CD4-positive, alpha-beta T cell treated with Interleukin-17A for 1 hour (primary cell): ENCODE results near the gene PADI2.

ENCODE experiments used
- DNase-seq: peaks from one replicate; pipeline ENCODE4 v3.0.0-alpha.2; 2020

The PADI2 gene

DNA sequence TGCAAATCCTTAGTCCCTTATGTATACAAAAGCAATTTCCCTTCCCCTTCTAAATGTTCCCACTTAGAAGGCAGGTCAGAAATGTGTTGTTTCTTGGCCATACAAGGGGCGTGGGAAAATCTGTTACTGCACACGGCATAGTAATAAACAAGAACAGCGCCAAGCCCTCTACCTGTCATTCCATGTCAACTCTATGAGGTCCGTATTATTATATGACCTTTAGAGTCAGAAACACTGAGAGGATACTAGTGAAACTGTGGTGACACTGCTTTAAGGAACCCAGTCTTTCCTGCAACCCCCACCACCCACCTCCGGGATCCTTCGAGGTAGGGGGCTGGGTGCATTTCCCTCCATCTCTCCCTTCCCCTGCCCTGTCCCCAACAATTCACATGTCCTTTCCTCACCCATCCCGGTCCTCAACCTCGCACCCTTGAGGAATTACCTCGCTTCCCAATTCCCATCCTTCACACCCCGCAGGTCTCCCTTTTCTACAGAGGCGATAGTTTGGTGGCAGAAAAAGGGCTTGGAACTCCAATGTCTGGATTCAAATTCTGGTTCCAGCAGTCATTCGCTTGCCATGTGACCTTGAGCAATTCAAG lies 66.1 kb downstream of the PADI2 start:
- DNase-seq, result no peak

DNA sequence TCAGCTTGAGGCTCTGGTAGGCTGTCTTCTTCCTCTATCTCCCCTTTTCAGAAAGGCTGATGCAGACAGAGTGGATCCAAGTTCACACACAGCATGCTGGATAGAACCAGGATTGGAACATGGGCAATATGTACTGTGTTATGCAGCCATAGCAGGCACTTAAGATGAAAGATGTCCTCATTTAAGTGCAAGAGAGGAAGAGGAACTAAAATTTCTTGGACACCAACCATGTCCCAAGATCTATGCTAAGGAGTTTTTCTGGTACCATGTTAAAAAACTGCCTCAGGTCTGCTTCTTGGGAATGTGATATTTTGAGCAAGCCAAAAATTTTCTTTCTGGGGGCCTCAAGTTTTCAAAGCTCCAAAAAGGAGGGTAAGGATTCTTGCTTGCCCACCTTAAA lies 66.6 kb downstream of the PADI2 start:
- no peak for DNase-seq

DNA sequence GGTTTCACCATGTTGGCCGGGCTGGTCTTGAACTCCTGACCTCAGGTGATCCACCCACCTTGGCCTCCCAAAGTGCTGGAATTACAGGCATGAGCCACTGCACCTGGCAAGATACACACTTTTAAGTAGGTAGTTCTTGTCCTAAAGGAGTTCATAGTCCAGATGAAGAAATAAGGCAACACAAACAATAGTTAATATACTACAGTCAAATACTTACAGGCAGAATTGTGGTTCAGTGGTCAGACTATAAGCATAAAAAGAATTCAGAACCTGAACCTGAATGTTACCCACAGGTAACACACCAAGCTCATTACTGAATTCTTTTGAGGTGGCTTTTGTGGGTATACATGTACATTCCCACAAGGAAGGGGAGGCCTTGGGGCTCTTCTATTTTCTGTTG lies 67.2 kb downstream of the PADI2 start:
- no peak for DNase-seq

DNA sequence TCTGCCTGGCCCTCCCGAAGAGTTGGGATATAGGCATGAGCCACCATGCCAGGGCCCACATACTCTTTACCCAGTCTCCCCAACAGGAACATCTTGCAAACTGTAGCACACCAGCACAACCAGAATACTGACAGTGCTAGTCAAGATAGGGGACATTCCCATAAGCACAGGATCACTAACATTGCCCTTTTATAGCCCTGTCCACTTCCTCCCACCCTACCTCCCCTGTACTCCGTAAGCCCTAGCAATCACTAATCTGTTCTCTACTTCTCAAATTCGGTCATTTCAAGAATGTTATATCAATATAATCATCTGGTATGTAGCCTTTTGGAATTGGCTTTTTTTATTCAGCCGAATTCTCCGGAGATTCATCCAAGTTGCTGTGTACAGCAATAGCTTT lies 71.3 kb downstream of the PADI2 start:
- no peak for DNase-seq

DNA sequence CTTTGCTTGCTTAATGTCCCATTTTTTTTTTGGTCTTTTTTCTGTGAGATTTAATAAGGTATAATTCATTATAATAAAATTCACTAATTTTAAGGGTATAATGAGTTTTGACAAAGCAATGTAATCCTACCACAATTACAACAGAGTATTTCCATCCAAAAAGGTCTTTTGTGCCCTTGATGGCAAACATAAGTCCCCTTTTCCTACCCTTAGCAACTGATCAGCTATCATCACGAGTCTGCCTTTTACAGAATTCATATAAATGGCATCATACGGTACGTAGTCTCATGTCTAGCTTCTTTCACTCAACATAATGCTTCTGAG lies 73.0 kb downstream of the PADI2 start:
- no peak for DNase-seq

DNA sequence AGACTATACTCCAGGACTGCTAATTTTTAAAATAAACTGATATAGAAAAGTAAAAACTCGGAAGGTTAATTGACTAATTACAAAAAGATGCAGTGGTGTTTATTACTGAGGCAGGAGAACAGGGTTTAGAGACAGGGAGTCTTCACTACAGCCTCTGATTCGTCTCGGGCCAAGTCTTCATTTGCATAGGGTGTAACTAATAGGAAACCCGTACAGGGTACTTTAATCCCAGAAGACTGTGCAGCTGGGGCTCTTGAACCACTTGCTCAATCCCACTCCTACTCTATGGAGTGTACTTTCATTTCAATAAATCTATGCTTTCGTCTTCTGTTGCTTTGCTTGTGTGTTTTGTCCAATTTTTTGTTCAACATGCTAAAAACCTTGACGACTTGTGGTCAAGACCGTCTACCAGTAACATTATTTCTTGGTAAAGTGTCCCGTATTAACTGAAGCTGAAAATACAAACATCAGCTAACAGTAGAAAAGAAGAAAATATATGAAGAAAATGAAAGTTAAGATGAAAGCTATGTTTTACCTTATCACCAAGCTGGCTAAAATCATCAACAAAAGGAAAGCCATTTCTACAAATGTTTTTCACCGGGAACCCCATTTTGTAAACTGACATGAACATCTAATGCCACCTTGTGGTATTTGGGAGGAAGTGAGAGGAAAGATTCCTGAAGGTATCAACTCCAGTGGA lies 73.5 kb downstream of the PADI2 start:
- peak; percentile 49 for DNase-seq

DNA sequence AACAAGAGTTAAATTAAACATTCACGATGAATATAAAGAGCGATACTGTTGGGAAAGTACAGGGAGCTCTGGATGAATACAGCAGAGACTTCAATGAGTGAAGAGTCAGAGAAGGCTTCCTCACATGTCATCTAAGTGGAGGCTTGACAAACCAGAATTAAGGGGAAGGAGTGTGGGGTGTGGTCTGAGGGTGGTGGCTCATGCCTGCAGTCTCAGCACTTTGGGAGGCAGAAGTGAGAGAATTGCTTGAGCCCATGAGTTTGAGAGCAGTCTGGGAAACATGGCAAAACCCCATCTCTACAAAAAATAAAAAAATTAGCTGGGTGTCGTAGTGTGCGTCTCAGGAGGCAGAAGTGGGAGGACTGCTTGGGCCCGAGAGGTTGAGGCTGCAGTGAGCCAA lies 74.1 kb downstream of the PADI2 start:
- no peak for DNase-seq

DNA sequence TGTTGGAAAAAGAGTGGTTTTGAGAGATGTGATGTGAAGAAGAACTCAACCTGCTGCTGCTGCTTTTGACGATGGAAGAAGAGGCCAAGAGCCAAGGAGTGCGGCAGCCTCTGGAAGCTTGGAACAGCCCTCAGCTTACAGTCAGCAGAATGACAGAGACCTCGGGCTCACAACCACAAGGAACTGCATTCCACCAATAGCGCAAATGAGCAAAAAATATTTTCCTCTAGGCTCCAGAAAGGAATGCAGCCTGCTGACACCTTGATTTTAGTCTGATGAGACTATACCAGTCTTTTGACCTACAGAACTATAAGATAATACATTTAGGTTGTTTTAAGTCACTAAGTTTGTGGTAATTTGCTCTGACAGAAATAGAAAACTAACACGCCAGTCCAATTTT lies 75.6 kb downstream of the PADI2 start:
- no peak for DNase-seq

DNA sequence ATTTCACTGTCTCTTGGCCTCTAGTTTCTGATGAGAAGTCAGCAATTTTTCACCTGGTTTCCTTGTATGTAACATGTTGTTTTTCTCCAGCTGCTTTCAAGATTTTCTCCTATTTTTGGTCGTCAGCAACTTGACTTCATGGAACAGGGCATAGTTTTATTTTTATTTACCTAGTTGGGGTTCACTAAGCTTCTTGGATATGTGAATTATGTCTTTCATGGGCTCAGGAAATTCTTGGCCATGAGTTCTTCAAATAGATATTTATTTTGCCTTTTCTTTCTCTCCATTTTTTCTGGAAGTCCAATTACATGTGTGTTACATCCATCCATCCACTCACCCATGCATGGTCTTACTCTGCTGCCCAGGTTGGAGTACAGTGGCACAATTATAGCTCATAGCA lies 79.1 kb downstream of the PADI2 start:
- no peak for DNase-seq

DNA sequence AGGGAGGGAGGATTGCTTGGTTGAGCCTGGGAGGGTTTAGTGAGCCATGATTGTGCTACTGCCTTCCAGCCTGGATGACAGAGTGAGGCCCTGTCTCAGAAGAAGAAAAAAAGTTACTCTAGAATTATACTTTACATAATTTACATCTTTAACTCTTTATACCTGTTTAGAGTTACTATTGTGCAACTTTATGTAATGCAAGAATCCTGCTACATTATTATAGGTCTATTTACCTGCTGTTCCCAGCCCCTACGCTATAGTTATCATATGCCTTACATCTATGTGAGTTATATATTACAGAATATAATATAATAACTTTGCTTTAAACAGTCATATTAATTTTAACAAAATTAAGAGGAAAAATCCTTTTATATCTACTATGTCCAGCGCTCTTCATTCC lies 79.7 kb downstream of the PADI2 start:
- DNase-seq, result no peak

DNA sequence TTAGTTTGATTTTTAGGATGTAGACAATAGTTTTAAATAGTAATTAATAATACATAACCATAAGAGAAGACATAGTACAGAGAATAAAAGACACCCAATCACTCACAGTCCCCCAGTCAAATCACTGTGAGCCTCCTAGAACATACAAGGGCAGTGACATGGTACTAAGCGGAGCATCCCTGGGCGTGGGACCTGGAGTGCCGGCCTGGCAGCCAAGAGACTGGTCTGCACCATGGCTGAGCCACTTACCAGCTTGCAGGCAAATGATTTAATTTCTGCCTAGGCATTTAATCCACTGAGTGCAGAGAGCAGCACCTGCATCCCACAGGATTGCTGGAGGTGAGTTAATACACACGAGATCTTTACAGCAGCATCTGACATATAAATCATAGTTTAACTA lies 85.8 kb downstream of the PADI2 start:
- no peak for DNase-seq

DNA sequence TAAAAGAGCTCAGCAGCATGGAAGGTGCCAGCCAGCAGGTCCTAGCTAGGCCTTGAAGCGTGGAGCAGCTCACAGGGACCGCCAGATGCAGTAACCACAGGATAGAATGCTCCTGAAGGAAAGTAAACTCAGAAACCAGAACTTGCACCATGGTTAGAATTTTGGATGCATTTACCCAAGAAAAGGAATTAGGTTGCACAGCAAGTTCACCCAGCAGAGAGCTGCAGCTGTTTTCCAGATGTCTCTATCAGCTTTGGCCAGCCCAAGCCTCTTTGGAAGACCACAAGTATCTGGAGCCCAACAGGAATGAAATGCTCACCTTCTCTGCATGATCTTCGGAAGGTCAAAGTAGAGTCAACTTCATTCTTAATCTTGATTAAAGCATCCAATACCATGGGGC lies 86.5 kb downstream of the PADI2 start:
- DNase-seq, result no peak

DNA sequence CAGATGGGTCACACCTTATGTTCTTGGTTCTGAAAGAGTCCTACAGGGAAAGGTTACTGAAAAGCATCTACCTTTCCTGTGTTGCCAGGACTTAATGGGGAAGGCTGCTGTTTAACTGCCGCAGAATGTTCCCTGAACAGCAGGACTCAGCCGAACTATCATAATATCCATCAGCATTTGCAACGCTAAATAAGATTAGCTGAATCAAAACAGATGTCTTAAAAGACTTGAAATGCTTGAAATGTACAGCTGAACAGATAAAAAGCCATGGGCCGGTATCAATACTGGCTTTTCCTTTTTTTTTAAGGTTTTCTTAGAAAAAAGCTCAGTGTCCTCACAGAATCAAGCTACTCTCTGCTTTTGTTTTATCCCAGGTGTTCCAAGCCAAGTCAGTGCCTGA lies 87.8 kb downstream of the PADI2 start:
- DNase-seq, result no peak

DNA sequence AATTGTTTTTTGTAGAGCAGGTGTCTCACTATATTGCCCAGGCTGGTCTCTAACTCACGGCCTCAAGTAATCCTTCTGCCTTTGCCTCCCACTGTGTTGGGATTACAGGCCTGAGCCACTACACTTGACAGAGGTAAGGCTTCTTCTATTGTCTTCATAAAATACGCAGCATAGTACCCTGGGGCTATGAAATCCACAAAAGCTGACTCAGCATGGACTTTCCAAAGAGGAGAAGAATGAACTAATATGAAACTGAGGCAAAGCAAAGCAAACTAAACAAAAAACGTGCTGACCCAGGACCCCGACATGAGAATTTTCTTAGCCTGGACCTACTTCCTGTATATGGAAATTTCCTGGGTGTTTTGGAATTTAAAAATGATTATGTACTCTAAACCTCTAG lies 89.0 kb downstream of the PADI2 start:
- no peak for DNase-seq

DNA sequence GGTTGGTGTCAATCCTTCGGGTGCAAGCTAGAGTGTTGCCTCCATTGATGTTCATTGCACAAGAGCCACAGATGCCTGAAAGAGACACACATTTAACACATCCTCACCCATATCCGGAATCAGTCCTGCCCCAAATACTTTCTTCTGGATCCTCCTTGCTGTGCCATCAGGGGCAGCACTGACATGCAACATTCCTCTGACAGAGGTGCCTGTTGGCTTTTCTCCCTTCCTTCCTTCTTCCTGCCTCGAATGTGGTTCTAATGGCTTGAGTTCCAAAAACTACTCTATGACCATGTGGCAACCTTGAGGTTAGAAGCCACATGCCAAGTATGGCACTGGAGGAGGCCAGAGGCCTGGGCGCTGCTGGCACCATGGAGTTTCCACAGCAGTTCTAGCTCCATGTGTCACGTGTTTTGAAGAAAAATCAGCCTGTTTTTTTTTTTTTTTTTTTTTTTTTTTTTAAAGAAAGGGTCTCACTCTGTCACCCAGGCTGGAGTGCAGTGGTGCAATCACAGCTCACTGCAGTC lies 90.5 kb downstream of the PADI2 start:
- DNase-seq, result no peak

DNA sequence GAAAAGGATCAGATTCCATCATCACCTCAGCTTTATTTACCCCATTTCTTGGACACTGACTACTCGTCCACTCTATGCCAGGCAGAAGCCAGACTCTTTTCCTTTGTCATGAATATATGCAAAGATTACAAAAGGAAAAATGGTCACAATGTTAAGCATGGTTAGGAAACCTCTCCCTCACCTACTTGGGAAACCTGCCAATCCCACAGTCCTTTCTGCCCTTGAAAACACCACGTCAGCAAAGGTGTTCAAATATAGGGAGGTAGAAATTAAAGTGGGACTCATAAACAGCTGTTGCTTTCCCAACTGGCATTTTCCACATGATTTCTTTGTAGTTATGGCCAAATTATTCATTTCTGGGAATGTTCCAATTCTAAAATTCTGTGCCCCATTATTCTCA lies 91.4 kb downstream of the PADI2 start:
- no peak for DNase-seq

DNA sequence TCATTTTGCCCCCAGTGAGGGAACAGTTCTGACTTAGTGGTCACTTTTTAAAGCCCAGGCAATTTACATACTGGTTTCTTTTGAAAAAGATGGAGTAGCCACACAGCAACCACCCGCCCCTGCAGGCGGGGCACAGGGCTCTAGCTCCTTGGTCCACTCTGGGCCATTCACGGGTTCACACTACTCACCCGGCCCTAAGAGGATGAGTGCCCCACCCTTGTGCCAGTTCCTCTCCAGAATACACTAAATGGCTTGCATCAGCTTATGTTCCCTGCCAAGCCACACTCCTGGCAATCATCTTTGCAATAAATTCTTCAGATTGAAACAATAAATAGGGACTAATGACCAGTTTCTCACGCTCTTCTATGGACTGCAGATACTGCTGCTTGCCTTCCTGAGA lies 91.8 kb downstream of the PADI2 start:
- DNase-seq, result no peak

DNA sequence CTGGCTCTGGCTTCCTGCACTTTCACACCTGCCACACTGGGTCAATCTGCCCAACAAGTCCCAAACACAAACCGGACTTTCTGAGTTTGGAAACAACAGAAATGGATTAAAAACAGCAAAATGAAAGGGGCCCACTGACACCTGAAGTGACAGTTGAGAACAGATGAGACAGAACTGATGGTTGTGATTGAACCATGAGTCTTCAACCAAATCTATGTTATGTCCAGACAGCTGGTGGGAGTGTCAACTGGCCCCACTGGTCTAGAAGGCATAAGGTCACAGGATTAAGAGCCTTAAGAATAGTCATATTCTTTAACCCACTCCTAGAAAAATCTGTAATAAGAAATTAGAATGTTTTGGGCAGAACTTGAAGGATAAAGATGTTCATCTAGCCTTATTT lies 94.5 kb downstream of the PADI2 start:
- DNase-seq, result no peak

DNA sequence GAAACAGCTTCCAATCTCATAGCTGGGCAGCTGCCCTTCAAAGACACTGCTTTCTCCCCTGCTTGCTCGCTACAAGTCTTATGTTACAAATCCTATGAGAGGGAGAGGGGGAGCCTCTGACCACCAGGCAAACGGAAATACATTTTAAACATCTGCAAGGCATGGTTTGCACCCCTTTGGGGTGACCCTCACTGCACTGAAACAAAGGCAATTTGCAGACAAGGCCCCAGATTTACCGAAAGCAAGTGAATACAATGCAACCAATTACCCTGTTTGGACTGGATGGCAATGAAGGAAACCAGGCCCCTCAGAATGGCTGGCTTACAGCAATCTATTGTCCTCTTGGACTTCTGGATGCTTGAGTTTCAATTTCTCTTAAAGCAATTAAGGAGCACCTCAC lies 95.7 kb downstream of the PADI2 start:
- no peak for DNase-seq

DNA sequence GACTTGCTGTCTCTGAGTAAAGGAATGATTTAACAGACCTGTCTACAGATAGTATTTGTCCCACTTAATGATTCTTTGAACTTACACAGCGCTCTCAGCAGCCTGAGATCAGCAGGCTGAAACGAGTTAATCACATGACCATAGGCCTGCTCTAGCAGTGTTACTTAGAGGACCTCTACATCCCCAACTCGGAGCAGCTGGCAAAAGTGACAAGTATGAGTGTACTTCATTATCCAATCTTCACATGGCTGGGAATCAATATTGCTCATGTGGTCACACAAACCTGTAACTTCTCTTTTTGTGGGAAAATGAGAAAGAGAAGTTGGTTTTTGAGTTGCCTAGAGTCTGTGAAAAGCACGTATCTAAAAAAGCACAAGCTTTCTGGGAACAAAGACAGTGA lies 96.1 kb downstream of the PADI2 start:
- DNase-seq, result no peak

DNA sequence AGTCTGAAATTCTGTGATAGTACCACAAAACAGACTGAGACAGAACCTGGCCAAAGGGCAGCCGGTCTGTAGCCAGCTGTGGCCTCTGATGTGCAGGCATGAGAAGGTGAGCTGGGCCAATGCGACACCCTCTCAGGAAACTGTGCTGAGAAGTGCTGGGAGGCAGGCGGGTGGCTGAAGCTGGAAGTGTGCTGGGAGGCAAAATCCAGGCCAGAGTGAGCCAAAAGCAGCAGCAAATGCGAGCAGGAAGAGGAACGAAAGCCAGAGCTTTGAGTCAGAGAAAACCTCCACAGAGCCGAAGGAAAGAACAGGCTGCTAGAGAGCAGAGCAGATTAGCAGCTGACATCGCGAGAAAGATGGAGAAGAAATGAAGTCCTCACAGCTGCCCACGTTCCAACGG lies 97.4 kb downstream of the PADI2 start:
- DNase-seq, result no peak

DNA sequence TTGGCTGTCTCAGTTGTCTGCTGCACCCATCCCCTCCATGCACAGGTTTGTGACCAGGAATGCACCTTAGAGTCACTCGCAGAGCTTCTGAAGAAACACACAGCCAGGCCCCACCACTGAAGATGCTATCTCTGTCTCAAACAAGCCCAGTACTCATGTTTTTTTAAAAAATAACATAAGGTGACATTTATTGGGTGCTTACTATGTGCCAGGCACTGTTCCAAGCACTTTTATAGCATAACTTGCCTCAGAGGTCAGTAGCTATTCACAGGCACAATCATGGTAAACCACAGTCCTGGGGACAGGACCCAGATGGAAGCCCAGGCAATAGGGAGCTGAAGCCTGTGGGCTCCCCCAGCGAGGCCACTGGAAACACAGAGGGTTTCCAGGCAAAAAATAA lies 98.7 kb downstream of the PADI2 start:
- DNase-seq, result no peak

DNA sequence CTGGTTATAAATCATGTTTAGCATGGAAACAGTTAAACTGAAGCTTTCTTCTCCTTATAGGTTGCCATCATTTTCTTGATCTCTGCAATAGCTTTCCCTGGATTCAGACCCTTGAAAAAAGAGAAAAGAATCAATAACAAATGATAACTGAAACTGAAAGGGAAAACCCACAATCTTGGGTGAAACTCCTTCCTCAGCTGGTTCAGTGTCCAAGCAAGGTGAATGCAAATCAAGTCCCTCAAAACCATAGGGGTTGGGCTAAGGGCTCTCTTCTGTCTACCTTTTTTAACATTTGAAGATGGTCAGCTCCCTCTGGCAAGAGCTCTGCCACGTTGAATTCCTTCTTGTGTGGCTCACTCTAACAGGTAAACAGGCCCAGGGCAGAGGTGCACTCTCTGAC lies 100.4 kb downstream of the PADI2 start:
- DNase-seq, result no peak

DNA sequence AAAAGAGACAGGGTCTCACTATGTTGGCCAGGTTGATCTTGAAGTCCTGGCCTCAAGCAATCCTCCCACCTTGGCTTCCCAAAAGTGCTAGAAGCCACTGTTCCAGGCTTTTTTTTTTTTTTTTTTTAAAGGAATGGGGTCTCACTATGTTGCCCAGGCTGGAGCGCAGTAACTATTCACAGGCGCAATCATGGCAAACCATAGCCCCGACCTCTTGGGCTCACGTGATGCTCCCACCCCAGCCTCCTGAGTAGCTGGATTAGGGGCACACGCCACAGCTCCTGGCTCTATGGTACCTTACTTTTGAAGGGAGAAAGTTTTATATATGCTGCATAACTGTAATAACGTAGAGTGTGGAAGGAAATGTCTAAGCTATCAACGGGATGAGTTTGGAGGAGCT lies 101.8 kb downstream of the PADI2 start:
- DNase-seq, result no peak
